Left forelimb (tissue), 1 donor: Measurements from ENCODE around the gene KPNA2.
"Not testable (repeated sequence)": the region's sequence is repeated elsewhere in the genome, so short reads cannot be mapped to it uniquely, and the experiment has no call there.

ENCODE experiments used
- DNase-seq: peaks from one replicate; pipeline ENCODE4 v3.0.0-alpha.2; 2018; ENCODE audit warnings: low spot score

KPNA2 gene

GRCh38 chr17:68019675-68020408 is 15.7 kb upstream of the KPNA2 start:
- DNase-seq = peak; percentile 99

- no peak for DNase-seq
Measured at GRCh38 chr17:68020409-68020756, 15.2 kb upstream of the KPNA2 start.

- DNase-seq = not testable (repeated sequence)
Measured at GRCh38 chr17:68020791-68021190, 14.7 kb upstream of the KPNA2 start.

- DNase-seq = no peak
Measured at GRCh38 chr17:68021963-68022362, 13.6 kb upstream of the KPNA2 start.

- DNase-seq = not testable (repeated sequence)
Measured at GRCh38 chr17:68022547-68022946, 13.0 kb upstream of the KPNA2 start.

GRCh38 chr17:68029512-68030215 is 5.9 kb upstream of the KPNA2 start:
- no peak for DNase-seq

GRCh38 chr17:68033636-68034451 is 1.7 kb upstream of the KPNA2 start:
- DNase-seq = no peak

- DNase-seq = no peak
Measured at GRCh38 chr17:68034452-68034776, 1.1 kb upstream of the KPNA2 start.

GRCh38 chr17:68035131-68035522 is 408 bp upstream of the KPNA2 start:
- DNase-seq = peak; percentile 94

GRCh38 chr17:68036304-68037147 is 991 bp downstream of the KPNA2 start:
- DNase-seq = no peak

- no peak for DNase-seq
Measured at GRCh38 chr17:68047153-68047846, 11.8 kb downstream of the KPNA2 start.

- DNase-seq = not testable (repeated sequence)
Measured at GRCh38 chr17:68047890-68048542, 12.5 kb downstream of the KPNA2 start.

- no peak for DNase-seq
Measured at GRCh38 chr17:68048996-68049395, 13.5 kb downstream of the KPNA2 start.

- not testable (repeated sequence) for DNase-seq
Measured at GRCh38 chr17:68049812-68050437, 14.4 kb downstream of the KPNA2 start.

- DNase-seq = not testable (repeated sequence)
Measured at GRCh38 chr17:68051321-68052312, 16.1 kb downstream of the KPNA2 start.

- DNase-seq = no peak
Measured at GRCh38 chr17:68052810-68053209, 17.3 kb downstream of the KPNA2 start.

- no peak for DNase-seq
Measured at GRCh38 chr17:68053231-68054013, 17.9 kb downstream of the KPNA2 start.

- DNase-seq = no peak
Measured at GRCh38 chr17:68054296-68054900, 18.9 kb downstream of the KPNA2 start.
